Thyroid gland (tissue), 4 donors: ENCODE results near the gene RAB5A.
"Not testable (repeated sequence)": the region's sequence is repeated elsewhere in the genome, so short reads cannot be mapped to it uniquely, and the experiment has no call there.

ENCODE experiments used
- POLR2A ChIP-seq, 2 donors: fragments of 450-650 bp; IDR thresholded peaks; one replicate each; pipeline ENCODE4 v1.6.1; 2017; ENCODE audit warnings: antibody characterized with exemption in 2 of 2, mild to moderate bottlenecking in 2 of 2, moderate library complexity in 1 of 2
- TF ChIP-seq, protein P1 (sequence below), 6 experiments: fragments of 200-600 bp in 3 of 6; fragments of 450-650 bp in 3 of 6; sonication (generic) in 3 of 6; IDR thresholded peaks; one replicate each; pipeline ENCODE4 v1.5.1; 2016 to 2019; ENCODE audit warnings: antibody characterized with exemption in 6 of 6, mild to moderate bottlenecking in 2 of 6, inconsistent platforms in 1 of 6, moderate library complexity in 1 of 6

DNA sequence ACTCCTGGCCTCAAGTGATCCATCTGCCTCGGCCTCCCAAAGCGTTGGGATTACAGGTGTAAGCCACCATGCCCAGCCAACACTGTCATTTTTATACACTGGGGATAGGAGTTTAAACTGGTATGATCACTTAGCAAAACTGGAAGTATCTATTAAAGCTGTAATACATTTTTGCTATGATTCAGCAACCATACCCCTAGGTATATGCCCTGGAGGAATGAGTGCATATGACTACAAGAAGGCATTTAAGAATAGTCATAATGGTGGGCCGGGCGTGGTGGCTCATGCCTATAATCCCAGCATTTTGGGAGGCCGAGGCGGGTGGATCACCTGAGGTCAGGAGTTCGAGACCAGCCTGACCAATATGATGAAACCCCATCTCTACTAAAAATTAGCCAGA lies 85.0 kb downstream of the RAB5A start:
- TF ChIP-seq, protein P1, sequence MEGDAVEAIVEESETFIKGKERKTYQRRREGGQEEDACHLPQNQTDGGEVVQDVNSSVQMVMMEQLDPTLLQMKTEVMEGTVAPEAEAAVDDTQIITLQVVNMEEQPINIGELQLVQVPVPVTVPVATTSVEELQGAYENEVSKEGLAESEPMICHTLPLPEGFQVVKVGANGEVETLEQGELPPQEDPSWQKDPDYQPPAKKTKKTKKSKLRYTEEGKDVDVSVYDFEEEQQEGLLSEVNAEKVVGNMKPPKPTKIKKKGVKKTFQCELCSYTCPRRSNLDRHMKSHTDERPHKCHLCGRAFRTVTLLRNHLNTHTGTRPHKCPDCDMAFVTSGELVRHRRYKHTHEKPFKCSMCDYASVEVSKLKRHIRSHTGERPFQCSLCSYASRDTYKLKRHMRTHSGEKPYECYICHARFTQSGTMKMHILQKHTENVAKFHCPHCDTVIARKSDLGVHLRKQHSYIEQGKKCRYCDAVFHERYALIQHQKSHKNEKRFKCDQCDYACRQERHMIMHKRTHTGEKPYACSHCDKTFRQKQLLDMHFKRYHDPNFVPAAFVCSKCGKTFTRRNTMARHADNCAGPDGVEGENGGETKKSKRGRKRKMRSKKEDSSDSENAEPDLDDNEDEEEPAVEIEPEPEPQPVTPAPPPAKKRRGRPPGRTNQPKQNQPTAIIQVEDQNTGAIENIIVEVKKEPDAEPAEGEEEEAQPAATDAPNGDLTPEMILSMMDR (IDR thresholded peaks at IDR 0.05): not testable (repeated sequence)
- TF ChIP-seq POLR2A (IDR thresholded peaks at IDR 0.05): not testable (repeated sequence)
